ENCODE measurements around the gene PIK3R2.

The PIK3R2 gene

GRCh38 chr19:18173054-18173571 lies 20.1 kb downstream of the PIK3R2 start:
- DNase-seq (ENCODE audit: low read depth), result no peak

DNA sequence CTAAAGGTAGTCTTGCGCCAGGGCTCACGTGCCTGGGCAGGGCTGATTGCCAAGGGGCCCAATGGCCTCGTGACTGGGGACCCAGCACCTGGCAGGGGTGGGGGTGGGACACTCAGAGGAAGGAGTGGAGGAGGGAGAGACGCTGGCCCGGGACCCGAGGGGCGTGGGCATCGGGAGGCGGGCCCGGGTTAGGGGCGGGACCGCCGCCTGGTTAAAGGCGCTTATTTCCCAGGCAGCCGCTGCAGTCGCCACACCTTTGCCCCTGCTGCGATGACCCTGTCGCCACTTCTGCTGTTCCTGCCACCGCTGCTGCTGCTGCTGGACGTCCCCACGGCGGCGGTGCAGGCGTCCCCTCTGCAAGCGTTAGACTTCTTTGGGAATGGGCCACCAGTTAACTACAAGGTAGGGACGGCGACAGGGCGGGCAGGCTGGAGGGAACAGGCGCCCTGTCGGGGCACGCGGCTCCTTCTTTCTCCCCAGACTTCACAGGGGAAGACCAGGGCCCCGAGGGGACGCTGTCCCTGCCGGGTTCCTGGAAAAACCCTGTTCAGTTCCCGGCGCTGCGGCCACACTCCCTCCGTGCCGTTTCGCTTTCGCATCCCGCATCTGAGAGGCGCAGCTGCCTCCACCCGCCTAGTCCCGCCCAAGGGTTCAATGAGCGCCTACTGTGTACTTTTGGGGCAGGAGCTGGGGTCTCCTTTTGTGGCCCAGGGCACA lies 20.8 kb downstream of the PIK3R2 start, which contains the start of gene IFI30:
Gene IFI30 (plus strand): TSS at position 242 of the 717 bp plus-strand sequence. CDS start 29 bp downstream, at position 271.
- DNase-seq (ENCODE audit: low read depth), result no peak

DNA sequence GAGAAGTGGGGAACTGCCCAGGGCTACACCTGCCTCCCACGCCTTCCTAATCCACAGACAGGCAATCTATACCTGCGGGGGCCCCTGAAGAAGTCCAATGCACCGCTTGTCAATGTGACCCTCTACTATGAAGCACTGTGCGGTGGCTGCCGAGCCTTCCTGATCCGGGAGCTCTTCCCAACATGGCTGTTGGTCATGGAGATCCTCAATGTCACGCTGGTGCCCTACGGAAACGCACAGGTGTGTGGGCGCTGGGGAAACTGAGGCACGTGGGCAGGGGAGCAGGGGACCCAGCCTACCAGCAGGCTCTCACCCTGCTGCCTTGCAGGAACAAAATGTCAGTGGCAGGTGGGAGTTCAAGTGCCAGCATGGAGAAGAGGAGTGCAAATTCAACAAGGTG lies 22.0 kb downstream of the PIK3R2 start:
- DNase-seq (ENCODE audit: low read depth), result no peak

DNA sequence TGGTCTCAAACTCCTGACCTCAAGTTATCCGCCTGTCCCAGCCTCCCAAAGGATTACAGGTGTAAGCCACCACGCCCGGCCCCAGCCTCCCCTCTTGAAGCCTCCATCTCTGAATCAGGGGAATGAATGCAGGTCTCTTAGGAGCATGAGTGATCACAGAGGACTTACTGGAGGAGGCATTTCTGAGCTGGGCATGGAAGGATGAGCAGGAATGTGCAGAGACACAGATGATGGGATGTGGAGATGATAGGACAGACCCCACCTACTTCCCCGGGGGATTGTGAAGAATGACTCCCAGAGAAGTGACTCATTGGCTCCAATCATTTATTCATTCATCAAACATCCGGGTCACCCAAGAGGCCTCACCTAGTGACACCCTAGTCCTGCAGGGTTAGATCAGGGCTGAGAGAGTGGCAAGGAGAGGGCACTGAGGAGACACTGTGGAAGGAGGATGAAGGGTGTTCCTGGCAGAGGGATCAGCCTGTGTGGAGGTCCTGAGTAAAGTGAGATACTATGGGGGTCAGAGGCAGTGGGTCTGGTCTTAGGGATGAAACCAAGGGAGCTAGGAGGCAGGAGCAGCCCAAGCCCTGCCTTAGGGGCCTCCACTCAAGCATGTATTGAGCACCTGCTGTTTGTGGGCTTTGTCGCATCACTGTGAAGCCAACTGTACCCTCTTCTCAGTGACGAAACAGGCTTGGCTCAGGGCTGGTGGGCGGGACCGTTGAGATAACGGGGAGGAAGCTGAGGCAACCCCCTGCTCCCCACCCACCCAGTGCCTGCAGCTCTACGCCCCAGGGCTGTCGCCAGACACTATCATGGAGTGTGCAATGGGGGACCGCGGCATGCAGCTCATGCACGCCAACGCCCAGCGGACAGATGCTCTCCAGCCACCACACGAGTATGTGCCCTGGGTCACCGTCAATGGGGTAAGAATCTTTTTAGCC lies 23.7 kb downstream of the PIK3R2 start:
- no peak for DNase-seq (ENCODE audit: low read depth)

- no peak for DNase-seq (ENCODE audit: low read depth)
Observed at GRCh38 chr19:18179957-18180356, 27.0 kb downstream of the PIK3R2 start.

GRCh38 chr19:18183529-18183928 lies 30.6 kb downstream of the PIK3R2 start:
- no peak for DNase-seq (ENCODE audit: low read depth)

DNA sequence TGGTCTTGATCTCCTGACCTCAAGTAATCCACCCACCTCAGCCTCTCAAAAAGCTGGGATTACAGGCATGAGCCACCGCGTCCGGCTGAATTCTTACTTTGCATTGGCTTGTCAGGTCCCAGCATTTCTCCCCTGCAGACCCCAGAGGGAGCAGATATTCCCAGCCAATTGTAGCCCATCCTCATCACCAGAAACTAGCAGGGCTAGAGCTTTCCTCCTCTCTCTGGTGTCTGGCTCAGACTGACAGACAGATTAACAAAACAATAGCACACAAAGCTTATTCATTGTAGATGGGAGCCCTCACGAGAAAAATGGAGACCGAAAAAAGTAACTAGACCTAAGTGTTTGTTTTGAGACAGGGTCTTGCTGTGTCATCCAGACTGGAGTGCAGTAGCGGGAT lies 32.6 kb downstream of the PIK3R2 start:
- DNase-seq (ENCODE audit: low read depth), result no peak

GRCh38 chr19:18190278-18190677 lies 37.3 kb downstream of the PIK3R2 start:
- DNase-seq (ENCODE audit: low read depth), result no peak

DNA sequence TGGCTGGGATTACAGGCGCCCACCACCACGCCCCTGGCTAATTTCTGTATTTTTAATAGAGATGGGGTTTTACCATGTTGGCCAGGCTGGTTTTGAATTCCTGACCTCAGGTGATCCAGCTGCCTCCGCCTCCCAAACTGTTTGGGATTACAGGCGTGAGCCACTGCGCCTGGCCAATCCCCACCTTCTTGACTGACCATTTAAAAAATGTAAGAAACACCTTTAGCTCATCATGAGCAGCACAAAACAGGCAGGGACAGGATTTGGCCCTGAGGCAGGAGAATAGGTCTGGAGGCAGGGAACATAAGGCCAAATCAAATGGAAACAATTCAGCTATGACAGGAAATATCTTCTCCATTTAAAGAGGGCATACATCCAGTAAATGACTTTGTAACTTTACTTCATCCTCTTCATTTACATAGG lies 38.7 kb downstream of the PIK3R2 start:
- no peak for DNase-seq (ENCODE audit: low read depth)

- peak; percentile 100 for DNase-seq (ENCODE audit: low read depth)
Observed at GRCh38 chr19:18192673-18193387, 39.9 kb downstream of the PIK3R2 start, which contains the start of gene MPV17L2. Gene MPV17L2 (plus strand): TSS chr19:18193218. CDS start chr19:18193282, 64 bp downstream.

- DNase-seq (ENCODE audit: low read depth), result no peak
Observed at GRCh38 chr19:18193388-18194180, 40.6 kb downstream of the PIK3R2 start.

DNA sequence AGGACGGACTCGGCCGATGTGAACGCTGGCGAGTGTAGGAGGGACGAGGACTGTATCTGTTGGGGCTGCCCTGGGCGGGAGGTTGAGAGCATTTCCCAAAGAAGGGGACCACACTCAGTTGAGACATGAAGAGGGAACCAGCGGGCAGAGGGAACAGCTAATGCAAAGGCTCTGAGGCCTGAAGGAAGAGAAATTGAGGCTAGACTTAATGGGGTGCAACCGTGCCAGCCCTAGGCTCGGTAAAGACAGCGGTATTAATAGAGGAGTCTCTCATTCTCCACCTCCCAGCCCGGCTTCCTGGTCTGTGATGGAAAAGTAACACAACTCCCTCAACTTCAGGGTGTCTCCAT lies 41.2 kb downstream of the PIK3R2 start:
- DNase-seq (ENCODE audit: low read depth), result no peak

DNA sequence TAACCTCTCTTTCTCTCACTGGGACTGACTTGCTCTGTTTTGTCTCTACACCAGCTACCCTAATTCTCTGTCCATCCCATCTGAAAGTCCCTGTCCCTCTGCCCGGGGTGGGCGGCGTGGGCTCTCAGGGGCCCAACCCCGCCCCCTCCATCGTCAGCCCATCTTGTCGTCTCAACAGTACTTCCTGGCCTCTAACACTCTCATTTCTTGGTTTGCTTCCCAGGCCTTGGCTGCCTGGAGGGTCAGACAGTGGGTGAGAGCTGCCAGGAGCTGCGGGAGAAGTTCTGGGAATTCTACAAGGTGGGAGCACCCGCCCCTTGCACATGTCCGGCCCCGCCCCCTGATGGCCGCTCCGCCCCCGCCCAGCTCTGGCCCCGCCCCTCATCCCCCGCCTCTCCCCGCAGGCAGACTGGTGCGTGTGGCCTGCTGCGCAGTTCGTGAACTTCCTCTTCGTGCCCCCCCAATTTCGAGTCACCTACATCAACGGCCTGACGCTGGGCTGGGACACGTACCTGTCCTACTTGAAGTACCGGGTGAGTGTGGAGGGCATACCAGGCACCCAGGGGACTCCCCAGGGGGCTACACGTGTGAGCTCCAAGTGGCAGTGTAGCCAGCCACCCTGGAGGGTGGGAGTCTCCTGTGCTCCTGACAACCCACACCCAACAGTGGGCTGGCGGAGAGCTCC lies 41.7 kb downstream of the PIK3R2 start:
- DNase-seq (ENCODE audit: low read depth), result no peak

DNA sequence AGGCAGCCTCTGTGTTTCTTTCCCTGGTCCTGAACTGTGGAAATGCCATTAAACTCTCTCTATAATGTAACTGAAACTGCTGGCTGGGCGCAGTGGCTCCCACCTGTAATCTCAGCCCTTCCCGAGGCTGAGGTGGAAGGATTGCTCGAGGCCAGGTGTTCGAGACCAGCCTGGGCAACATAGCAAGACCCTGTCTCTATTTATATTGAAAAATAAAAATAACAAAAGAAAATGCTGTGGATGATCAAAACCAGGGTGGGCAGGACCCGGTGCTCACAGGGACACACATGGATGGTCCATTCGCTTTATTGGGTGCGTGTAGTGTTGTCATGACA lies 43.5 kb downstream of the PIK3R2 start:
- no peak for DNase-seq (ENCODE audit: low read depth)

DNA sequence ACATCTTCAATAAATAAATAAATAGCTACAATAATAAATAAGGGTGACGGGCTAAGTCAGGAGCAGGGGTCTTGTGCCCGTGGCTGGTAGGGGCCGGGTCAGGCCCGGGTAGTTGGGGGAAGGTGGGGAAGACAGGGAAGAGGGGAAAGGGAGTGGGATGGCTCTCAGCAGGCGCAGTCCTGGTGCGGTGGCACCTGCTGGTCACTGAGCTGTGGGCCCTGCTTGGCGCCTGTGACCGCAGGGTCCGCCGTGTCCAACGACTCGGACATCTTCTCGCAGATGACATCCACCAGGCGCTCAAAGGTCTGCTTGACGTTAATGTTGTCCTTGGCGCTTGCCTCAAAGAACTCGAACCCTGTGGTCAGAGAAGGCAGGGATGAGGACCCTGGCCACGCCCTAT lies 44.3 kb downstream of the PIK3R2 start:
- no peak for DNase-seq (ENCODE audit: low read depth)

DNA sequence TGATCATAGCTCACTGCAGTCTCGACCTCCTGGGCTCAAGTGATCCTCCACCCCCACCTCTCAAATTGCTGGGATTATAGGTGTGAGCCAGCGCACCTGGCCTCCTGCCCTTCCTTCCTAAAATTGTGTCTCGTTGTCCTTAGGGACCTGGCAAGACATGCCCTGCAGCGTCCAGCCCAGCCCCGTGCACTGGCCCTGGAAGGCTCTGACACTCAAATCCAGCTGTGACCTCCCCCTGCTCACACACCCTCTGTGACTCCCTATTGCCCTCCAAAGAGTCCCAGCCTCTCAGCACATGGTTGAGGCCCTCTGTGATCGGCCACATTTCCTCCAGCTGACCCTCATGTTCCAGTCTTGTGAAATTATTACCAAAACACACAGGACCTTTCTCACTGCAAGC lies 45.0 kb downstream of the PIK3R2 start:
- no peak for DNase-seq (ENCODE audit: low read depth)

- no peak for DNase-seq (ENCODE audit: low read depth)
Observed at GRCh38 chr19:18198374-18198773, 45.4 kb downstream of the PIK3R2 start.

DNA sequence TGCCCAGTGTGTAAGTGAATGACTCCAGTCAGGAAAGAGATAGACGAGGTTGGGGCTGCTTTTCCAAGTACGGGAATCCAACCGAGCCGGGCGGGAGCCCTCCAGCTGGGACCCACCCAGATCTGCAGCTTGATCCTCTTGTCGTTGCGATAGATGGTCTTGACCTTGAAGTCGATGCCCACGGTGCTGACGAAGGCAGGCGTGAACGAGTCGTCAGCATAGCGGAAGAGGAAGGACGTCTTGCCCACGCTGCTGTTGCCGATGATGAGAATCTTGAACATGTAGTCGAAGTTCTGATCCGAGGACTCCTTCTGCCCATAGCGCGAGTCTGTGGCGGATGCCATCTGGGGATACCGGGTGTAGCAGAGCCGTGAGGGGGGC lies 49.4 kb downstream of the PIK3R2 start:
- DNase-seq (ENCODE audit: low read depth), result no peak

DNA sequence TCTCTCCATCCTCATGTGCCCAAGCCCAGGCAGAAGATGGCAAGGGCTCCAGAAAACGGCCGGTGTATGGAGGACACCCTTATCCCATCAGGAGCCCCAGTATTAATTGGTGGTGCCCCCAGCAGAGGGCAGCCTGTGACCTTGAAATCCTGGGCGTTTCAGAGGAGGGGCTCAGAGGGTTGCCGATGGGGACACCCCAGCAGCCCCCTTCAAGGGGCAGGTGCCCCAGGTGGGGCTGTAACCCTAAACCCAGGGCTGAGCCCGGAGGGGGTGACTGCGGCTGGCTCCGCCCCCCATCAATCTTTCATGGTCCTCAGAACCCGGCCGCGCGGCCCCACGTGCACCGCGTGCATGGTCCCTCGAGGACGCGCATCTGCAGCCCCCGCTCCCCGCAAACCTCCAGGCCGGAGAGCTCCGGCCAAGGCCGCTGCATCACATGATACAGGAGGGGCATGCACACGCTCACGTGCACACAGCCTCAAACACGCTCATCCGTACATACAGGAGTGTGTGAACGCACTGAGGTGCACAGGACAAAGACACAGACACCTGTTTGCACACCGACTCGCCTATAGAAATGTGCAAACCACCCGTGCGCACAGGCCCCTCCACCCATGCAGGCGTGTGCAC lies 49.9 kb downstream of the PIK3R2 start:
- no peak for DNase-seq (ENCODE audit: low read depth)

DNA sequence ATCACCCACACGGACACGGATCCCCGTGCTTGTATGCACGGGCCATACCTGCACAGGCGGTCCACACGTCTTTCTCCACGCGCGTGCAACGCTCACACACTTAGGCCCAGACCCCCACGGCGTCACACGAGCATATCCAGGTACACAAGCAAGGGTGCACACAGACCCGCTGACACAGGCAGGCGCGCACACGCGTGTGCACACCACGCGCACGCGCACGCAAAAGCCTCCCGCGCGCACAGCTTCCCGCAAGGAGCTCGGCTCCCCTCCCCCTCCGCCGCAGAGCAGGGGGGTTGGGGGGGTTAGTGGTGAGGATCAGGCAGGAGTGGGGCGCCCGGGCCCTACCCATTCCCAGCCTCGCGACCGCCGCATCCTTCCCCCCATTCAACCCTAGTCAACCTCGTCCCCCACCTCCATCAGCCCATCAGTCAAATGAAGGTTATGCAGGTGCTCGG lies 50.5 kb downstream of the PIK3R2 start:
- DNase-seq (ENCODE audit: low read depth), result no peak

Data from fibroblast of the conjunctiva (primary cell).